CD4-positive, alpha-beta T cell treated with Interleukin-15 for 4 hours (primary cell): ENCODE measurements around the gene KIF25.
"Not testable (repeated sequence)": the region's sequence is repeated elsewhere in the genome, so short reads cannot be mapped to it uniquely, and the experiment has no call there.

ENCODE experiments used
- DNase-seq: peaks from one replicate; pipeline ENCODE4 v3.0.0-alpha.2; 2020; ENCODE audit warnings: low spot score

The KIF25 gene

DNA sequence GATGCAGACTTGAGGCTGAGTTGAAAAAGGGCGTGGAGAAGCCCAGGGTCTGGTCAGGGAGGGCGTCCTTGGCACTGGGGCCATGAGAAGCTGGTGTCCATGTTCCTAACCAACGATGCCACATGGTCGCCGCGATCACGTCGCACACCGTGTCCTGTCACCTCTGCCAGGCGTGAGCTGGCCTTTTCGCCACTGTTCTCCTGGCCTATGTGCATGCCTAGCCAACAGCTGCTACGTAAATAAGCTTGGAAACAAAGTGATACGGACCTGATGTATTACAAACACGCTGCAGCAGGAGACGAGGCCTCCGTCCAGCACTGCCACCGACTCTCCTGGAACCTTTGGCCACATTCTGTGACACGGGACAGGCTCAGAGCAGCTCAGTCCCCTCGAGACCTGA is 22.0 kb upstream of the KIF25 start:
- no peak for DNase-seq

- not testable (repeated sequence) for DNase-seq
Observed at GRCh38 chr6:167976116-167976657, 21.3 kb upstream of the KIF25 start.

- no peak for DNase-seq
Observed at GRCh38 chr6:167976708-167977107, 20.8 kb upstream of the KIF25 start.

DNA sequence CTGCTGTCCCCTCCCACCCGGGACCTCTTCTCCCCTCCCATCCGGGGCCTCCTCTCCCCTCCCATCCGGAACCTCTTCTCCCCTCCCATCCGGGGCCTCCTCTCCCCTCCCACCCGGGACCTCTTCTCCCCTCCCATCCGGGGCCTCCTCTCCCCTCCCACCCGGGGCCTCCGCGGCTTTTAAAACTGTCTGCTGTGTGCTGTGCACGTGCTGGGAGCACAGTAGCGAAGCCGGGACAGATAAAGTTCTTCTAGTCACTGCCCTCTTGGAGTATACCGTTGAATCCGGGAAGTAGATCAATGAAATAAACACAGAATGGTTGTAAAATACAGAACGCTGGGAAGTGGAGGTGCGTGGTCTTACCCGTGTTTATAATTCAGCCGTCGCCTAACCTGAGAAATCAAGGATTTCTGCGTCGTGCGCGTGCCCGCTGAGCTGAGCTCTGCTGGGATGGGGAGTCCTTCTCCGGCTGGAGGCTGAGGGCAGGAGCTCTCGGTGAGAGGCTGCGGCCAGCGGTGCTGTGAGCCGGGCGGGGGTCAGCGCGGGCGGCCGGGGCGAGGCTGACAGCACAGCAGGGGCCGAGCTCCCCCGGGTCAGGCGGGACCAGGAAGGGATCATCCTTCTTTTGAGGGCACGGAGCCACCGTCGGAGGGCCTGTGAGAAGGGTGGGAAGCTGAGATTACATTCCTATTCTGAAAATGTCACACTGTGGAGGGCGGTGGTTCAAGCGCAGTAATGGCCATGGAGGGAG is 19.6 kb upstream of the KIF25 start:
- no peak for DNase-seq

DNA sequence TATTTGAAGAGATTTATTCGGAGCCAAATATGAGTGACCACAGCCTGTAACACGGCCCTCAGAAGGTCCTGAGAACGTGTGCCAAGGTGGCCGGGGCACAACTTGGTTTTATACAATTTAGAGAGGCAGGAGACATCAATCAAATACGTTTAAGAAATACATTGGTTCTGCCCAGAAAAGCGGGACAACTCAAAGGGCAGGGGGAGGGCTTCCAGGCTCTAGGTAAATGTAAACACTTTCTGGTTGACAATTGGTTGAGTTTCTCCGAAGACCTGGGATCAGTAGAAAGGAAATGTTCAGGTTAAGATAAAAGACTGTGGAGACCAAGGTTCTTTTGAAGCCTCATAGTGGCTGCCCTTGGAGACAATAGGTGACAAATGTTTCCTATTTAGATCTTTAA is 18.9 kb upstream of the KIF25 start:
- DNase-seq, result no peak

GRCh38 chr6:167979436-167980139 is 17.9 kb upstream of the KIF25 start:
- no peak for DNase-seq

GRCh38 chr6:167980911-167981580 is 16.4 kb upstream of the KIF25 start:
- DNase-seq, result no peak

DNA sequence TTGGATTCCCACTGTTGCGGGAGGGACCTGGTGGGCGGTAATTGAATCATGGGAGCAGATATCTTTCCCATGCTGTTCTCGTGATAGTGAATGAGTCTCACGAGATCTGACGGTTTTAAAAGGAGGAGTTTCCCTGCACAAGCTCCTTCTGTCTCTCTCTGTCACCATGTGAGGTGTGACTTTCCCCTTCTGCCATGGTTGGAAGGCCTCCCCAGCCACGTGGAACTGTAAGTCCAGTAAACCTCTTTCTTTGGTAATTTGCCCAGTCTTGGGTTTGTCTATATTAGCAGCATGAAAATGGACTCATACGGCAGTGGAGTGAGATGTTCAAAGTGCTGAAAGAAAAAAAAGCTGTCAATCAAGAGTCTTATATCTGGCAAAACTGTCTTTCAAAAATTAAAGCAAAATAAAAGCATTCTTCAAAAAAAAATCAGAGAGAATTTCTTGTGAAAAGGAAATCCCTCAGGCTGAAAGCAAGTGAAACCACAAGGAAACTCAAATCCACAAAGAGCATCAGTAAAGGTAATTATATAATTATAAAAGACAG is 15.5 kb upstream of the KIF25 start:
- no peak for DNase-seq

DNA sequence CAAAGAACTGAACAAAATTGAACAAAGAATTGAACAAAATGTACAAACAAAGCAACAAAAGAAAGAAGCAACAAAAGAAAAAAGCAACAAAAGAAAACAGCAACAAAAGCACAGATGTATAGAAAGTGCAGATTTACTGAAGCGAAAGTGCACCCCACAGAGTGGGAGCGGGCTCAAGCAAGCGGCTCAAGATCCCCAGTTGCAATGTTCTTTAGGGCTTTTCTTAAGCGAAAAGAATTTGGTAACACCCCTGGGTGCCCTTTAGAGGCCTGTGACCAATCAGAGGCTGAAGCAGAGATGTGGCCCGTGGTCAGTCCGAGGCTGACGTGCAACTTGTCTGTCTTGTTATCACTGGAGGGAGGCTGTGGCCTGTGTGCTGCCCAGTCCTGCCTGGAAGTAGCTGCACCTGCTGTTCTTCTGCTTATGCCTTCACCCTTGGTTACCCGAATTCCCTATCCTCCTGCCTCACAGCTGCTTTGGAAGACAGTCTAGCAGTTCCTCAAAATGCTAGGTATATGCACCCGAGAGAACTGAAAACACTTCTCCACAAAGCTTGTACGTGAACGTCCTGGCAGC is 13.2 kb upstream of the KIF25 start:
- DNase-seq, result no peak

DNA sequence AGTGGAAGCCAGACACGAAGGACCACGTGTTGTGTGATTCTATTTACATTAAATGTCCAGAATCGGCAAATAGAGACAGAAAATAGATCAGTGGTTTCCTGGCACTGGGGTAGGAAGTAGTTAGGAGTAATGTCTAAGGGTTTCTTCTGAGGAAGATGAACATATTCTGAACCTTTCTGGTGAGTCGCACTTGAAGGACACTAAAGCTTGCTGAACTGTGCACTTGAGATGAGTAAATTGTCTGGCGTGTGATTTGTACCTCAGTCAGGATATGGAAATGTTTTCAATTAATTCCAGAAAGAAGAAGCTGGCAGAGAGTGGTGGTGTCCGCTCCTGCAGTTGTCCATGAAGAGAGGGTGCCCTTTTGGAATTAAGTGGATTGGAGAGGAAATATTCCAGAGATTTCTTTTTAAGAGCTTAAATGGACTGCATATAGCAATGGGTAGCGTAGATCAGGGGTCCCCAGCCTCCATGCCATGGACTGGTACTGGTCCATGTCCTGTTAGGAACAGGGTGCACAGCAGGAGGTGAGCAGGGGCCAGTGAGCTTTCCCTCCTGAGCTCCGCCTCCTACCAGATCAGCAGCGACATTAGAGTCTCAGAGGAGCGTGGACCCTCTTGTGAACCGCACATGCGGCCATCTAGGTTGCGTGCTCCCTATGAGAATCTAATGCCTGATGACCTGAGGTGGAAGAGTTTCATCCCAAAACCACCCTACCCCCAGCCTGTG is 12.4 kb upstream of the KIF25 start:
- no peak for DNase-seq

GRCh38 chr6:167985911-167986595 is 11.4 kb upstream of the KIF25 start:
- no peak for DNase-seq

GRCh38 chr6:167987396-167988153 is 9.9 kb upstream of the KIF25 start:
- DNase-seq, result no peak

DNA sequence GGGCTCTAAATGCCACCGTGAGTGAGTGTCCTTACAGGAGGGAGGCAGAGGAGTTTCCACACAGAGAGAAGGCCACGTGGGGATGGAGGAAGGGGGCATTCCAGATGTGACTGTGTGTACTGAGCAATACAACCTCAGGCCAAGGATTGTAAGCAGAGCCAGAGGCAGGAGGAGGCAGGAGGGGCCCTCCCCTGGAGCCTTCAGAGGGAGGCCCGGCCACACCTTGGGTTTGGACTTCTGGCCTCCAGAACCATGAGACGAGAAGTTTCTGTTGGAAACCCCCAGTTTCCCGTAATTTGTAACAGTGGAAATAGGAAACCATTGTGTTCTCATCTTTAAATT is 9.3 kb upstream of the KIF25 start:
- no peak for DNase-seq

- DNase-seq, result no peak
Observed at GRCh38 chr6:167988945-167989841, 8.3 kb upstream of the KIF25 start.

DNA sequence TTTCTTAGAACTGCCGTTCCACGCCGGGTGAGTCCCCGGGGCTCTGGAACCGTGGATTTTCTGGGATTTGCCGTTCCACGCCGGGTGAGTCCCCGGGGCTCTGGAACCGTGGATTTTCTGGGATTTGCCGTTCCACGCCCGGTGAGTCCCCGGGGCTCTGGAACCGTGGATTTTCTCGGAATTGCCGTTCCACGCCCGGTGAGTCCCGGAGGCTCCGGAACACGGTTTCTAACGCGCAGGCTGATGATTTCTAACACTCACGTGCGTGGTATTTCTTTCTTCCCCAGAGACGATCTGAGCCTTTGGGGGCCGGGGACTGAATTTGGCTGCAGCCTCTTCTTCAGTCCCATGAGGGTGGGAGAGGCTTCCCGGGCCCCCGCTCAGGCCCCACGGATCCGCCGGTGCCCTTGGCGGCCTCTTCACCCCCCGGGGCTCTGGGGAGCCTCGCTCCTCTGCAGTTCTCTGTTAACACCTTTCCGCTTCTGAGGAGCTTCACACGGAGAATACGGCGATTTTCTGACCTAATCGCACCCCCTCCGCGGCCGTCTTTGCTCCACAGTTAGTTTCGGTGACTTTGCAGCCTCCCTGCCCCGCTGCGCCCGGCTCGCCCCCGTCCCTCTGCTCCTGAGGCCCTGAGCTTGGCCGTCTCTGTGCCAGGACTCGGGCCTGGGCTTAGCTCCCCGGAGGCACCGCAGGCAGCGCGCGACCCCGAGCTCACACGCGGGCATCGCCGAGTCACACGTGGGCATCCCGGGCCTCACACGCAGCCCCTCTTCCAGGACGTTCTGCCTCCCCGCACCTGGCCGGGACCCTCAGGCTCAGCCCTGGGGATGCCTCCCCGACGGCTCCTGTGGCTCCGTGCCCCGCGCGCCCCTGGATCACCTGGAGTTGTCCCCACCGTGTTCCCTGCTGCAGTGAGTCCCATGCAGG is 7.2 kb upstream of the KIF25 start:
- no peak for DNase-seq

GRCh38 chr6:167993169-167993568 is 4.3 kb upstream of the KIF25 start:
- DNase-seq, result no peak

DNA sequence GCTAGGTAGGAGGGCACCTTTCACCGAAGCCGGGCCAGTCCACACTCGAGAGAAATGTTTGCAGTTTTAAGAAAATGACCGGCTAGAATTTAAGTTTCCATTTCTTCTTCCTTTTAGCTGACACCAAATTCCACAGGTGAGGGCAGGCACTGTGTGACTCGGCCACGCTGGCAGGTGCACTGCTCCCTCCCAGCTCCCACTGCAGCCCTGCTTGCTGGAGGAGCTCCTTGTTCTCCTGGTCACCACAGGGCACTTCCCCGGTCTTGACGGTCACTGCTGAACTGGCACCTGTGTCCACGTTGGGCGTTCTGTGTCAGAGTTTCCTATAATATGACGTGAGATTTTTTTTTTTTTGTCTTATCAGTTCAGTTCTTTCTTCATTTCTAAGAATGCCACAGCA is 3.6 kb upstream of the KIF25 start:
- no peak for DNase-seq

- no peak for DNase-seq
Observed at GRCh38 chr6:167995302-167995701, 2.2 kb upstream of the KIF25 start.
